Cardiac fibroblast (primary cell): ENCODE results near the gene OSGEP.
A peak's percentile ranks its signal among the peaks of the same experiment; 100 is the strongest.

Experiments
- DNase-seq, 2 donors: peaks; one replicate each; pipeline versions ENCODE4 v3.0.0 to v3.0.0-alpha.2; 2010; ENCODE audit warnings: low read depth in 2 of 2
- H3K4me3 ChIP-seq, 2 donors: replicated peaks in 1 of 2; 1 replicate in 1 of 2; 2 replicates in 1 of 2; pipeline ENCODE4 v1.5.1; 2011; ENCODE audit warnings: low read depth in 2 of 2, low read length in 2 of 2, mild to moderate bottlenecking in 2 of 2, moderate library complexity in 1 of 2
- TF ChIP-seq, protein P1 (sequence below): IDR thresholded peaks from one replicate; pipeline ENCODE4 v1.5.1; 2011; ENCODE audit warnings: low read depth, mild to moderate bottlenecking, low read length, inconsistent platforms

The OSGEP gene

DNA sequence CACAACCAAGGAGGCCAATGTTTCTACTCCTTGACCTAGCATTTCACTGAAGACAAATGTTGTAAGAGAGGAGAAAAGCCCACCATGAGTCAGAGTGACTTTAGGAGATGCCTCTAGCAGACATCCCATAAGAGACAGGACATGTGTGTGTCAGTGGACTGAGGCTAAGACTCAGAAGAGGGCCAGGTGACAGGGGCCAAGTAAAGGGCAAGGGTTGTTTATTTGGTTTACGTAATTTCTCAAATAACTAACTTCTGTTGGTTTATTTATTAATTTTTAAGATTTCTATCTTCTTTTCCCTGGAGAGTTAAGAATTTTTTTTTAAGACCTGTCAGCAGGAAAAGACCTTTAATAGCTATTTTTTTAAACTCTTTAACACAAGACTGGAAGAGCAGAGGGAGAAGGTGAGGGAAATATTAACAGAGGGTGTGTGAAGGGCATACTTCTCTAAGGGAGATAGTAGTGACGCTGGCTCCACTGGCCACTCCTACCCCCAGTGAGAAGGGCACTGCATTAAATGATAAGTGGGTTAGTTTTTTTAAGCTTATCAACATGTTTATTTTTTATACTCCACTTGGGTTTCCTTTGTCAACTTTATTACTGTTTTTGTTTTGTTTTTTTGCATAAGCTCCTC is 18.0 kb upstream of the OSGEP start:
- TF ChIP-seq, protein P1, sequence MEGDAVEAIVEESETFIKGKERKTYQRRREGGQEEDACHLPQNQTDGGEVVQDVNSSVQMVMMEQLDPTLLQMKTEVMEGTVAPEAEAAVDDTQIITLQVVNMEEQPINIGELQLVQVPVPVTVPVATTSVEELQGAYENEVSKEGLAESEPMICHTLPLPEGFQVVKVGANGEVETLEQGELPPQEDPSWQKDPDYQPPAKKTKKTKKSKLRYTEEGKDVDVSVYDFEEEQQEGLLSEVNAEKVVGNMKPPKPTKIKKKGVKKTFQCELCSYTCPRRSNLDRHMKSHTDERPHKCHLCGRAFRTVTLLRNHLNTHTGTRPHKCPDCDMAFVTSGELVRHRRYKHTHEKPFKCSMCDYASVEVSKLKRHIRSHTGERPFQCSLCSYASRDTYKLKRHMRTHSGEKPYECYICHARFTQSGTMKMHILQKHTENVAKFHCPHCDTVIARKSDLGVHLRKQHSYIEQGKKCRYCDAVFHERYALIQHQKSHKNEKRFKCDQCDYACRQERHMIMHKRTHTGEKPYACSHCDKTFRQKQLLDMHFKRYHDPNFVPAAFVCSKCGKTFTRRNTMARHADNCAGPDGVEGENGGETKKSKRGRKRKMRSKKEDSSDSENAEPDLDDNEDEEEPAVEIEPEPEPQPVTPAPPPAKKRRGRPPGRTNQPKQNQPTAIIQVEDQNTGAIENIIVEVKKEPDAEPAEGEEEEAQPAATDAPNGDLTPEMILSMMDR = no peak
- no peak overlapping the region for H3K4me3 ChIP-seq
- DNase-seq = no peak

DNA sequence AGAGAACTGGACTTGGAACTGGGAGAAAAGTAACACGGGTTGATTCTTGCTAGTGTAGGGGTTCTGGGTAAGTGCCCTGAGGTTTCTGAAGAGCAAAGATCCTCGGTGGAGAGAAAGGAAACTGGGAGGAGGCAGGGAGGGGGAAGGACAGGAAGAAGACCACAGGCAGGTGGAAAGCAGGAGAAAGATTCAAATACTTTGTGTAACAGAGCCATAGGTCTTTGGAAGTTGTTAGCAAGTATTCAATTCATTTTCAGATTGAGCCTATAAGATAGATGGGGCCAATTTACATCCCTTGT is 15.9 kb upstream of the OSGEP start:
- no peak for DNase-seq
- peak overlapping the region; percentile 93 to 99 for H3K4me3 ChIP-seq
- TF ChIP-seq, protein P1 = no peak

DNA sequence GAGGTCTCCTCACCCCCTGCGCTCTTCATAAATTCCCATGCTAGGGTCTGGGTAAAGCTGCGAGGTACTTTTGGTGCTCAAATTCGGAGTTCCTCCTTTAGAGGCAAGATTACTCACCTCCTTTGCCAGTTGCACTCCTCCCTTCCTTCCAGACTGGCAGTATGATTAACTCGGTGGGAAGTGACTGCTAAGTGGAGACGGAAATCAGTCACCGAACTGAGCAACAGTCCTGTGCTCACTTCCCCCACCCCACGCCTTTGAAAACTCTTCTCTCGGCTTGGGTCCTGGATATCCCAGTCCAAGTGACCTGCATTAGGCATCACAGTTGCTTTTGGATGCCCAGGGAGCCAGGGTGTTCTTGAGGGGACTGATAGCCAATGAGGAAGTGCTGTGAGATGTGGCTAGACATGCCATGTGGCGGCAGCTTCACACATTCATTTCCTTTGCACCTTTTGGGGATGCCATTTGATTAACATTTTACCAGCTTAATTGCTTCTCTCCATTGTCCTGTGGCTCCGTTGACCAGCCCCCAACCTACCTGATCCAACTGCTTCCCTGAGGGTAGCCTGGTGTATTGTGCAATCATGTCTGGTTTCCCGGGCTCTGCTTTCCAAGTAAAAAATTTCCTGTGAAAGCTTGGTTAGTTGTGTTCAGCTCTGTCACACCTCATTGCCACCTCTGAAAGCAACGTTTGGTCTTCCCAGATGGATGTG is 15.4 kb upstream of the OSGEP start:
- peak overlapping the region; percentile 93 to 99 for H3K4me3 ChIP-seq

DNA sequence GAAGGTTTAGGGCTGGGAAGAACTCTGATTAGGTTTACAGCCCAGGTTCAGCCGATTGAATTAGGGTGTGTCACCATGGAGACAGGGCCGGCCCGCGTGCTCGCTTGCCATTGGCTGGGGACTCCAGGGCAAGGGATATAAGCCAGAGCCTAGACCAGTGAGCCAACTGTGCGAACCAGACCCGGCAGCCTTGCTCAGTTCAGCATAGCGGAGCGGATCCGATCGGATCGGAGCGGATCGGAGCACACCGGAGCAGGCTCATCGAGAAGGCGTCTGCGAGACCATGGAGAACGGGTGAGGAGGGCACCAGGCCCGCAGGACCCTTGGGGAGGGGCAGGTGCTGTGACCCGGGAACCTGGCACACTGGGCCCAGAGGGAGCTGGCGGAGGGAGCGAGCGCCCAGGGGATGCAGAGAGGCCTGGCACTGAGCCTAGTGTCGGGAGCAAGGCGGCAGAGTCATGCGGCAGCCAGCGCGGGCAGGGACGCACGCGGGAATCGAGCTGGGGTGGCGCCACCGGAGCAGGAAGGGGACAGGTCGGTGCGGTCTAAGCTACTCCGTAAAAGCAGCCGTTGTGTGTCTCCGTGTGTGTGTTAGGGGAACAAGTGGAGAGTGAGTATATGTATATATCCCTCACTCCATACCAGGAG is 14.8 kb upstream of the OSGEP start, which contains the start of gene PNP:
Gene PNP (plus strand): TSS at position 165 of the 648 bp plus-strand sequence. CDS start 119 bp downstream, at position 284.
- peak; percentile 92 to 93 for DNase-seq
- H3K4me3 ChIP-seq = peak within 1 kb of the TSS; percentile 93 to 99
- TF ChIP-seq, protein P1 = no peak

More for the DNA sequence above, 15.4 kb upstream of the OSGEP start:
- TF ChIP-seq, protein P1 = no peak
- peak; percentile 63 to 87 for DNase-seq

DNA sequence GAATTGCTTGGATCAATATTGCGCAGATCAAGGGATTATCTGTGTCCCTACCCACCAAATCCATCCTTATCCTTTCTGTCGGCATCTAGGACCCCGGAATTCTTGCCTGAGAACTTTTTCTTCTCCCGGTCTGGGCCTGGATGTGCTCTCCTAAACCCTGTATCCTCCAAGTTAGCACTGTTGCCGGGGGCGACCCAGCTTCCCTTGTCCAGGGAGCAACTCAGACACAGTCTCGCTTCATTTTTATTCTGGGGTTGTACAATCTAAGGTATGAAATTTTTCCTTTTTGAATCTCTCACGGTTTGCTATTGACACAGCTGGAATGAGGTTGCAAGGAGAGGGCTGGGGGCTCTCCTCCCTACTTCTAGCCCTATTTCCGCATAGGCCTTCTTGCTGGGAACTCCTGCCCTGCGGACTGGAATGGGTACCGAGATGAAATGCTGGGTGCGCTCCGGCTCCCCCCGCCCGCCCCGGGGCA is 14.2 kb upstream of the OSGEP start:
- no peak for DNase-seq
- peak overlapping the region; percentile 93 to 99 for H3K4me3 ChIP-seq
- TF ChIP-seq, protein P1 = no peak

DNA sequence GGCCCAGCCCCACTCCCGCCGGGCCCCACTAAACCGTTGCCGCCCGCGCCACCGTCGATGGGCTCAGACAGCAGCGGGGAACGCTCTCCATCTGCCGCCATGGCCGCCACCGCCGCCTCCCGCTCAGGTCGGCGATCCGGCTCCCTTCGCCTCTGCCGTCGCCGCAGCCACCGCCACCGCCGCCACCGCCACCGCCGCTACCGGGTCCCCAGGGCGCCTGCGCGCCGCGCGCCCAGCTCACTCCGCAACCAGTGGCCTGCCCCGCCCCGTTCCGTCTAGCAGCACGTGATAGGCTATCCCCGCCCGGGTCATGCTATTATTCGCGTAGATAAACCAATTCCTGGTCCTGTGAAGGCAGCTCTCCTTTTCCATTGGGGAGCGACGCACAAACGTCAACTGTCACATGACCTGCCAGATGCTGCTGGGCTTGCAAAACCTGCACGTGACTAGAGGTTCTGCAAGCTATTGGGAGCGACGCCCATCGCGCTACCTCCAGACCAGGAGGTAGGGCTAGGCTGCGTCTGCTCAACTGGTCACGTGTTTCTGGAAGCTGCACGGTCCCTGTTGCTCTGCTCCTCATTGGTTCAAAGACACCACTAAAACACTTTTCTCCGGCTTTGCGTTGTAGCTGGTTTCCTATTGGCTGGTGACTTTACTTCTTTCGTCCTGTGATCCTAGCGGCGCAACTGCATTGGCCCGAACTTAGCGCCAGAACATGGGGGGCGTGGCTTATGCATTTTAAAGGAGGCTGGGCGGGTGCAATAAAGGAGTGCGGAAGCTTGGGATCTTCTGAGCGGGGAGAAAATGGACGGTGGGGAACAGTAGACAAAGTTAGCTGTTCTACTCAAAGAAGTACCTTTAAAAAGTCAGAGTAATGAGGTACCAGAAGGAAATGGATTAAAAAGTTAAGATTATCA is 6.9 kb upstream of the OSGEP start, which contains the start of gene PIP4P1:
Gene PIP4P1 (minus strand): TSS at position 210 of the 917 bp plus-strand sequence. CDS start 109 bp downstream, at position 101.
- TF ChIP-seq, protein P1 = no peak
- peak within 1 kb of the TSS; percentile 86 to 89 for H3K4me3 ChIP-seq
- peak; percentile 100 for DNase-seq
